ENCODE measurements around the gene CDK9.

DNA sequence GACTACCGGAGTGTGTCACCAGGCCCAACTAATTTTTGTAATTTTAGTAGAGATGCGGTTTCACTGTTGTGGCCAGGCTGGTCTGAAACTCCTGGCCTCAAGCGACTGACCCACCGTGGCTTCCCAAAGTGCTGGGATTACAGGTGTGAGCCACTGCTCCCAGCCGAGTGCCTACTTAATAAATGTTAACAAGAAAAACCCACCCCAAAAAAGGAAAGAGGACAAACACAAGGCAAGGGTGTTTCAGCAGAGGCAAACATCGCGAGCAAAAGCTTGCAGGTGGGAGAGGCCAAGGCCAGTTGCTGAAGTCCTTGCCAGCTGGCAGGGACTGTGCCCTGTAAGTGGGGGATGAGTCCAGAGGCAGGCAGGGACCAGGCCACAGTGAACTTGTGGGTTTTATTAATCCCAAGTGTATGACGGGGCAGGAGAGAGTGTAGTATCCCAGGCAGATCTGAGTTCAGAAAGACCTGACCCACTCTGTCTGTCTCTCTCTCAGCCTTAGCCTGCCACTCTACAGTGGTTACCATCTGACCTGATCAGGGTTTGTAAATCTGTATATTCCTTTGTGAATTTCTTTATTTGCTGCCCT lies 10.5 kb downstream of the CDK9 start:
- TF ChIP-seq HDGF (IDR thresholded peaks at IDR 0.05; ENCODE audit: borderline replicate concordance), result no peak
- no peak for TF ChIP-seq BHLHE40 (IDR thresholded peaks at IDR 0.05; ENCODE audit: borderline replicate concordance)
- TF ChIP-seq, protein P1, sequence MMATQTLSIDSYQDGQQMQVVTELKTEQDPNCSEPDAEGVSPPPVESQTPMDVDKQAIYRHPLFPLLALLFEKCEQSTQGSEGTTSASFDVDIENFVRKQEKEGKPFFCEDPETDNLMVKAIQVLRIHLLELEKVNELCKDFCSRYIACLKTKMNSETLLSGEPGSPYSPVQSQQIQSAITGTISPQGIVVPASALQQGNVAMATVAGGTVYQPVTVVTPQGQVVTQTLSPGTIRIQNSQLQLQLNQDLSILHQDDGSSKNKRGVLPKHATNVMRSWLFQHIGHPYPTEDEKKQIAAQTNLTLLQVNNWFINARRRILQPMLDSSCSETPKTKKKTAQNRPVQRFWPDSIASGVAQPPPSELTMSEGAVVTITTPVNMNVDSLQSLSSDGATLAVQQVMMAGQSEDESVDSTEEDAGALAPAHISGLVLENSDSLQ (IDR thresholded peaks at IDR 0.05), result no peak
- TF ChIP-seq SUZ12 (IDR thresholded peaks at IDR 0.05), result no peak
- TF ChIP-seq FOXM1 (IDR thresholded peaks at IDR 0.05; ENCODE audit: borderline replicate concordance), result no peak
- TF ChIP-seq SP1 (IDR thresholded peaks at IDR 0.05), result no peak
- no peak for TF ChIP-seq FOXK2 (IDR thresholded peaks at IDR 0.05)
- TF ChIP-seq CTBP1 (IDR thresholded peaks at IDR 0.05; ENCODE audit: borderline replicate concordance), result no peak
- TF ChIP-seq ARNT (IDR thresholded peaks at IDR 0.05), result no peak
- TF ChIP-seq FOXA1 (IDR thresholded peaks at IDR 0.05), result no peak
- TF ChIP-seq ELF4 (IDR thresholded peaks at IDR 0.05), result no peak
- no peak for TF ChIP-seq TARDBP (IDR thresholded peaks at IDR 0.05)
- TF ChIP-seq ZNF384 (IDR thresholded peaks at IDR 0.05), result no peak
